ENCODE results near the gene HASPIN.
"Not testable (repeated sequence)": the region's sequence is repeated elsewhere in the genome, so short reads cannot be mapped to it uniquely, and the experiment has no call there.

HASPIN gene

DNA sequence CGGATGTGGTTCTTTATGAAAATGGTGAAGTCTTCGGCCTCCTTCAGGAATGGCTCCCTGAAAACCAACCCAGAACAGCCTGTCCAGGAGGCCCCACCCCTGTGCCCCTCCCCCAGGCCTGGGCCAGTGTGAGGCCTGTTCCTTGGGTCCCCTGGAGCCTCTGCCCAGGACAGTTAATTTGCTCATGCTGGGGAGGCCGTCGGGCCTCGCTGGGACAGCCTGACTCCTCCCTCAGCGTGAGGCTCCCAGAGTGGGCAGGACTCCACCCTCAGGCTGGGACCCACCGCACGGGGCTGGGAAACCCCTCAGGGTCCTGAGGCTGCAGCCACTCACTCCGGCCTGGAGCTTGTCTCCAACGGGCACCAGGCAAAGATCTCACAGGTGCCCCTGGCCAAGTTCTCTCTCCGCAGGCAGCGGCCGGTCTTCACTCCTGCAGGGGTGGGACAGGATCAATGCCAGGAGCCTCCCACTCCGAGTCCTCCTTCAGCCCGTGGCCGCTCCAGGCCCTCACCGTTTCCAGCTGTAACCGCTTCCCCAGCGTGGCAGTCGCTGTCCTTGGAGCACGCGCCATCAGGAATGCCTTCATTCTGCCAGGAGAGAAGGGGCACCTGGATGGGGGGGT, 33.5 kb upstream of the HASPIN start:
- peak overlapping the region; percentile 58 for H3K4me3 Mint-ChIP-seq
- H3K4me1 Mint-ChIP-seq = peaks cover 72% of the 10 kb centered on the region
- peaks cover 40% of the 10 kb centered on the region for H3K36me3 Mint-ChIP-seq
- H3K27me3 Mint-ChIP-seq = no peaks in the 10 kb centered on the region
- H3K9me3 Mint-ChIP-seq = no peaks in the 10 kb centered on the region
- H3K27ac Mint-ChIP-seq = peak overlapping the region; percentile 81
- no peak for ATAC-seq

DNA sequence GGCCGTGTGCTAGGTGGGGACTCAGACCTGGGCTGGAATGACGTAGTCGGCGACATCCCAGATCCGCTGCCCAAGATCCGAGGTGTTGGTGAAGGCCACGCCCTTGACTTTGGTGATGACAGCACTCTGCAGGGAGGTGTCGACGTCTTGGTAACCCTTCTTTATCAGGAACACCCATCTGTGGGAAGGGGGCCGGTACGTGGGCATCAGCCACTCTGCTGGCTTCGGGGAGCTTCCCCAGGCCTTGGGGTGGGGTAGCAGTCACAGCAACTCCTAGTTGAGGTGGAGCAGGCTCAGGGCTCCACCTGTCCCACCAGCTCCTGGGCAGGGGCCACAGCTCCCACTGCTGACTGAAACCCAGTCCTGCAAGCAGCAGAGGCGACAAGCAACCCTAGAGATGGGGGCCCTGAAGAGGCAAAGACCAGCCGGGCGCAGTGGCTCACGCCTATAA, 32.1 kb upstream of the HASPIN start:
- Mint-ChIP-seq H3K27me3 (no peaks in the 10 kb centered on the region), H3K27ac (peak overlapping the region; percentile 81), H3K36me3 (peaks cover 38% of the 10 kb centered on the region), H3K4me1 (peaks cover 71% of the 10 kb centered on the region), H3K4me3 (peak overlapping the region; percentile 58), H3K9me3 (no peaks in the 10 kb centered on the region)
- no peak for ATAC-seq

DNA sequence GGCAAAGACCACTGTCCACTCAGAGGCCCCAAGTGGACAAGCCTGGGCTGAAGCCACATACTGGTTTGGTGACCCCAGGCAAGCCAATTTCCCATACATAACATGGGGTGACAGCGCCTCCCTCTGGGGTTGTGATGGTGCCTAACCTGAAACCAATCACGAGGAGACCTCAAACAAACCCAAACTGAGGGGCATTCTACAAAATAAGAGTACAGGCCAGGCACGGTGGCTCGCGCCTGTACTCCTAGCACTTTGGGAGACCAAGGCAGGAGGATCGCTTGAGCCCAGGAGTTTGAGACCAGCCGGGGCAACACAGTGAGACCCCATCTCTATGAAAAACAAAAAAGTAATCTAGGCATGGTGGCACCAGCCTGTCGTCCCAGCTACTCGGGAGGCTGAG, 31.4 kb upstream of the HASPIN start:
- H3K36me3 Mint-ChIP-seq = peaks cover 38% of the 10 kb centered on the region
- peak overlapping the region; percentile 65 for H3K4me3 Mint-ChIP-seq
- H3K27ac Mint-ChIP-seq = peak overlapping the region; percentile 81
- peaks cover 77% of the 10 kb centered on the region for H3K4me1 Mint-ChIP-seq
- H3K9me3 Mint-ChIP-seq = no peaks in the 10 kb centered on the region
- no peaks in the 10 kb centered on the region for H3K27me3 Mint-ChIP-seq
- ATAC-seq = no peak

DNA sequence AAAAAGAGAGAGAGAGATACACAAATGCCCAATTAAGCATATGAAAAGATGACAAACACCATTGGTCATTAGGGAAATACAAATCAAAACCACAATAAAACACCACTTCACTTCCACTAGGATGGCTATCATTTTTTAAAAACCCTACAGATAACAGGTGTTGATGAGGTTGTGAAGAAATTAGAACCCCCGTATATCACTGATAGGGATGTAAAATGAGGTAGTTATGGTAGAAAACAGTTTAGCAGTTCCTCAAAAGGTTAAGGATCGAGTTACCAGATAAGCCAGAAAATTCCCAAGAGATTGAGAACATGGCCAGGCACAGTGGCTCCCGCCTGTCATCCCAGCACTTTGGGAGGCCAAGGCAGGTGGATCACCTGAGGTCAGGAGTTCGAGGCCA, 30.6 kb upstream of the HASPIN start:
- Mint-ChIP-seq H3K36me3 (peaks cover 37% of the 10 kb centered on the region), H3K4me3 (peak overlapping the region; percentile 65), H3K9me3 (peaks cover 3% of the 10 kb centered on the region), H3K27me3 (no peaks in the 10 kb centered on the region), H3K4me1 (peaks cover 79% of the 10 kb centered on the region), H3K27ac (peak overlapping the region; percentile 81)
- no peak for ATAC-seq

DNA sequence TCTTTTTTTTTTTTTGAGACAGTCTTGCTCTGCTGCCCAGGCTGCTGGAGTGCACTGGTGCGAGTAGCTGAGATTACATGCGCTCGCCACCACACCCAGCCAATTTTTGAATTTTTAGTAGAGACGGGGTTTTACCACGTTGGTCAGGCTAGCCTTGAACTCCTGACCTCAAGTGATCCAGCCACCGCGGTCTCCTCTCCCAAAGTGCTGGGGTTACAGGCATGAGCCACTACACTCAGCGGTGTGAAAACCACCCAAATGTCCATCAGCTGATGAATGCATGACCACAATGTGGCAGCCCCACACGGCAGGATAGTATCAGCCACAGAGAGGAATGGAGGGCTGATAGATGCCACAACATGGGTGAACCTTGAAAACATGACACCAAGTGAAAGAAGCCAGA, 29.9 kb upstream of the HASPIN start:
- peak; percentile 76 for ATAC-seq
- peaks cover 3% of the 10 kb centered on the region for H3K9me3 Mint-ChIP-seq
- peaks cover 72% of the 10 kb centered on the region for H3K4me1 Mint-ChIP-seq
- H3K36me3 Mint-ChIP-seq = peaks cover 31% of the 10 kb centered on the region
- peak overlapping the region; percentile 81 for H3K27ac Mint-ChIP-seq
- no peaks in the 10 kb centered on the region for H3K27me3 Mint-ChIP-seq
- peak overlapping the region; percentile 98 for H3K4me3 Mint-ChIP-seq

DNA sequence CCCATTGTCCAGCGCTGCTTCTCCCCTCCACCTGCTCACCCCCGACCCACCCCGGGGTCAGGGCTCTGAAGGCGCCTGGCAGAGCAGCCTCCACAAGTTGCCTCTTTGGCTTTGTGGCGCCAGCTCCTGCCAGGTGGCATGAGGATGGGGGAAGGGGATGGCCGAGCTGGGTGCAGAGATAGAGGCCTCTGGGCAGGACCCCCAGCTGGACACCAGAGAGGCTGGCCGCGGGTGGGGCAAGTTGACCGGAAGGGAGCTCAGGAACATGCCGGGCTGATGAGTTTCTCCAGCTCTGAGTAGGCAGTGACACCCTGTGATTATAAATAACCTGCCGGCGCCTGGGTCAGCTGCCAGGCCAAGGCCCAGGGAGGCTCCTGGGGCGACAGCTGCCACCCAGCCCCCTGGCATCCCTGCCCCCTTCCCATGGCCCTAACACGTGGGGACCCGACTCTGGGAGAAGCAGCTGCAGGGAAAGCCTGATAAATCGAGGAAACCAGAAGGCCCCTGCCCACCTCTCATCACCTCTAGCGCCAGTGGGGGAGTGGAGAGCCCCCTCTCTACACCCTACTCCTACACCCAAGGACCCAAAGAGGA, 28.5 kb upstream of the HASPIN start:
- peaks cover 66% of the 10 kb centered on the region for H3K4me1 Mint-ChIP-seq
- H3K4me3 Mint-ChIP-seq = peak overlapping the region; percentile 98
- H3K36me3 Mint-ChIP-seq = peaks cover 19% of the 10 kb centered on the region
- peaks cover 3% of the 10 kb centered on the region for H3K9me3 Mint-ChIP-seq
- H3K27me3 Mint-ChIP-seq = no peaks in the 10 kb centered on the region
- H3K27ac Mint-ChIP-seq = peak overlapping the region; percentile 81
- ATAC-seq = peak; percentile 13

DNA sequence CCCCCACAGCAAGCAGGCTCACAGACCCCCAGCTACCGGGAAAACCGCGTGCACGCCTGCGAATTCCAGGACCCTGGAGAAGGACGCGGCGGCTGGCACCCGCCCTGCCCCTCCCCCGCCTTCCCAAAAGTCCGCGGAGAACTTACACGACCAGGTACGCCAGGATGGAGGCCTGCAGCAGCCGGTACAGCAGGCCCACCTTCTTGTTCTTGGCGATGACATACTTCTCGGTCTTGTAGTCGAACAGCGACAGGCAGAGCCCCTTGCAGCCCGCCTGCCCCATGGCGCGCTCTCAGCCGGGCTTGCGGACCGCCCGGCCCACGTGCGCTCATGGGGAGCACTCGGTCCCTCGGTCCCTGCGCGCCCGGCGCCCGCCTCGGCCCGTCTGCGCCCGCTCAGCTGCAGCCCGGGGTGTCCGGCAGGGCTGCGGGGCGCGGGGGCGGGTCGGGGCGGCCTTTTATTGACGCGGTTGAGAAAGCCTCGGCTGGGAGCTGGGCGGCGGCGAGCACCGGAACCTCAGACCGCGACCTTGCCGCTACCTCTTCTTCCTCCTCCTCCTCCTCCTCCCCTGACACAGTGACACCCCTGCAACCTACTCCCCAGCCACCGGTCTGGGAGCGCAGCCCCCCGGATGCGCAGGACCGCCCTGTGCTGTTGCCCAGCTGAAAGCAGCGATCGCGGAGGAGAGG, 27.8 kb upstream of the HASPIN start, which contains the start of gene P2RX5:
Gene P2RX5 (minus strand): TSS at position 433 of the 689 bp plus-strand sequence. CDS start 150 bp downstream, at position 283.
- ATAC-seq = peak; percentile 73
- Mint-ChIP-seq H3K27me3 (no peaks in the 10 kb centered on the region), H3K4me1 (peaks cover 64% of the 10 kb centered on the region), H3K4me3 (peak within 1 kb of the TSS; percentile 98), H3K27ac (peak within 1 kb of the TSS; percentile 81), H3K36me3 (peaks cover 13% of the 10 kb centered on the region), H3K9me3 (peaks cover 3% of the 10 kb centered on the region)

DNA sequence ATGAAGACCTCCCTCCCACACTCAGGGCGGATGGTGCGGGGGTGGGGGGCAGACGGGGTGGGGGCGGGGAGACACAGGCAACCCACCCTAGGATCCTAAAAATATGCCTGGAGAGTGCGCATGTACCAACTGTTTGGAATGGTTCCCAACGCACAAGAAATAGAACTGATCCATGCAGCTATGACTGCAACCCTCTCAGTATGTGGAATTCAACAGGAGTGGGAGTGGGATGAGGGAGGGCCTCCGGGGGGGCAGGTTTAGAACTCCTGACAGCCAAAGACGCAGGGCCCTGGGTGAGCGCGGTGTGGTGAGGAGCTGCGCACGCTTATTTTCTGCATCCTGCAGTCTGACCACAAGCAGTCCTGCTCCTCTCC, 26.6 kb upstream of the HASPIN start:
- peaks cover 57% of the 10 kb centered on the region for H3K4me1 Mint-ChIP-seq
- peaks cover 6% of the 10 kb centered on the region for H3K36me3 Mint-ChIP-seq
- ATAC-seq = no peak
- peak overlapping the region; percentile 87 for H3K4me3 Mint-ChIP-seq
- peak overlapping the region; percentile 81 for H3K27ac Mint-ChIP-seq
- H3K9me3 Mint-ChIP-seq = peaks cover 3% of the 10 kb centered on the region
- no peaks in the 10 kb centered on the region for H3K27me3 Mint-ChIP-seq

DNA sequence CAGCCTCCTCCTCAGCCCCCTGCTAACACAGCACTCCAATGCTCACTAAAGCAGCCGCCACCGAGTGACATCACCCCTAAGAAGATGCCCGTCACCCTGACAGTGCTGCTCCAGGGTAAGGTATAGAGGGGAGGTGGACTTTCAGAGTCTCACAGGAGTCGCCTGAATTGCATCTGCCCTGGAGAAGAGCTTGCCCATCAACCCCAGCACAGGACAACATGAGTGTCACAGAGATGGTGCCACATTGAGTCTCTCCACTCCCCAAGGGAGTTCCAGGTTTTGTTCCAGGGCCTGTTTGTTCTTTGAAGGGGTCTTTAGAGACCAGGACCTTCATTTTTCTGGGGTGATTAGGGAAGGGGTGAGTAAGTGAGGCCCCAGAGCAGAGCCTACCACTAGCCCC, 25.6 kb upstream of the HASPIN start:
- H3K4me3 Mint-ChIP-seq = no peak overlapping the region
- ATAC-seq = no peak
- peaks cover 3% of the 10 kb centered on the region for H3K9me3 Mint-ChIP-seq
- peaks cover 14% of the 10 kb centered on the region for H3K36me3 Mint-ChIP-seq
- peaks cover 53% of the 10 kb centered on the region for H3K4me1 Mint-ChIP-seq
- no peaks in the 10 kb centered on the region for H3K27me3 Mint-ChIP-seq
- no peak overlapping the region for H3K27ac Mint-ChIP-seq

DNA sequence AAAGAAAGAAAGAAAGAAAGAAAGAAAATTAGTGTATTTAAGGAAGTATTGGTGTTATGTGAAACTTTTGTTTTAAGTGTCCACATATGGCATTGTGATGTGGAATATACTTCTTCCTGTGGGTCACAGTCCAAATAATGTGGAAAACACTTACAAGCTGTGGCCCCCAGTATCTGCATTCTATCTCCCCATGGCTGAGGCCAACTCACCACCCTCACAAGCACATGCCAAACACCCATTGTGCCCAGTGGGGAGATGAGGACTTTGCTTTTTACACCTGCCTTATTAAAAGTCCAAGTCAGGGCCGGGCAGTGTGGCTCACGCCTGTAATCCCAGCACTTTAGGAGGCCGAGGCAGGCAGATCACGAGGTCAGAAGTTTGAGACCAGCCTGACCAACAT, 23.8 kb upstream of the HASPIN start:
- ATAC-seq = no peak
- Mint-ChIP-seq H3K27ac (peak overlapping the region; percentile 52), H3K4me3 (no peak overlapping the region), H3K4me1 (peaks cover 36% of the 10 kb centered on the region), H3K9me3 (peaks cover 3% of the 10 kb centered on the region), H3K36me3 (peaks cover 9% of the 10 kb centered on the region), H3K27me3 (no peaks in the 10 kb centered on the region)

DNA sequence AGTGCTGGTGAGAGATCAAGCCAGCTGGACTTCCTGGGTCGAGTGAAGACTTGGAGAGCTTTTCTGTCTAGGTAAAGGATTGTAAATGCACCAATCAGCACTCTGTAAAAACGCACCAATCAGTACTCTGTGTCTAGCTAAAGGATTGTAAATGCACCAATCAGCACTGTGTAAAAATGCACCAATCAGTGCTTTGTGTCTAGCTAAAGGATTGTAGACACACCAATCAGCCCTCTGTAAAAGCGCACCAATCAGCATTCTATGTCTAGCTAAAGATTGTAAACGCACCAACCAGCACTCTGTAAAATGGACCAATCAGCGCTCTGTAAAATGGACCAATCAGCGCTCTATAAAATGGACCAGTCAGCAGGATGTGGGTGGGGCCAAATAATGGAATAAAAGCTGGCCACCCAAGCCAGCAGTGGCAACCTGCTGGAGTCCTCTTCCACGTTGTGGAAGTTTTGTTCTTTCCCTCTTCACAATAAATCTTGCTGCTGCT, 21.6 kb upstream of the HASPIN start:
- H3K36me3 Mint-ChIP-seq, H3K4me3 Mint-ChIP-seq, H3K9me3 Mint-ChIP-seq, H3K27ac Mint-ChIP-seq, ATAC-seq, H3K27me3 Mint-ChIP-seq: not testable (repeated sequence)
- peaks cover 34% of the 10 kb centered on the region for H3K4me1 Mint-ChIP-seq

DNA sequence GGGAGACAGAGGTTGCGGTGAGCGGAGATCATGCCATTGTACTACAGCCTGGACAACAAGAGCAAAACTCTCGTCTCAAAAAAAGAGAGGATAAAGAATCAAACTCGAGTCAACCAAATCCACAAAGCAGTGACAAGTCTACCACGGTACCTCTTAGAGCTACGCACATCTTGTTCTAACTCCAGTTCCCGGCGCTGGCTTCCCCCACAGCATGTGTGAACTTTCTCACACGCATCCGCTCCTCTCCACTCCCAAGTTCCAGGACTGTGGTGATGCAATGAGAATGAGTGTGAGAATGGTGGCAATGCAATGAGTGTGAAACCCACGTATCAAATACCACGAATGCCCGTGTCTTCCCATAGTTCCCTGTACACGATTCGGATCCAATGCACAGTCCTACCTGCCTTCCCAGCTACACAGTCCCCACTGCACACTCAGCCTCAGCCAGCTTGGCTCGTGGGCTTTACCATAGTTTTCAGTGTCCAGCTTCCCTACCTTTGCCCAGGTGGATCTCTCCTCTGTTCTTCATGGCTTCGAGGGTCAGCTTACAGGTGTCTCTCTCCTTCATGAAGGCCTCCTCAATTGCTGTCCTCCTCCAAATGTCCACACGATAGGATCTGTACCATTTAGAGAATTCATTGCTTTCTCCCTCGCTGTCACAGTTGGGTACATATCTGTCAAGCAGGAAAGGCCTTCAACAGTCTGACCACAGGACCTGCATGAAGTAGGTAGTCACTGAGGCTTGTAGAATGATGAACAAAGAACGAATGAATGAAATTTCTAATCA, 18.6 kb upstream of the HASPIN start:
- Mint-ChIP-seq H3K9me3 (no peaks in the 10 kb centered on the region), H3K27ac (no peak overlapping the region), H3K36me3 (peaks cover 9% of the 10 kb centered on the region), H3K4me1 (peaks cover 39% of the 10 kb centered on the region), H3K4me3 (no peak overlapping the region), H3K27me3 (no peaks in the 10 kb centered on the region)
- no peak for ATAC-seq

DNA sequence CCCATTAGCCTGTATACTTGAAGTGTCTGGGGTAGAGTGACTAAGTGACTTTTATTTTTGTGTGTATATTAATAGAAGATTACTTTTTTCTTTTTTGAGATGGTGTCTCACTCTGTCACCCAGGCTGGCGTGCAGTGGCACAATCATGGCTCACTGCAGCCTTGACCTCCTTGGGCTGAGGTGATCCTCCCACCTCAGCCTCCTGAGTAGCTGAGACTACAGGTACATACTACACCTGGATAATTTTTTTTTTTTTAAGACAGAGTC, 18.1 kb upstream of the HASPIN start:
- not testable (repeated sequence) for H3K9me3 Mint-ChIP-seq, H3K36me3 Mint-ChIP-seq, H3K27ac Mint-ChIP-seq, ATAC-seq, H3K4me3 Mint-ChIP-seq, H3K27me3 Mint-ChIP-seq
- H3K4me1 Mint-ChIP-seq = peaks cover 39% of the 10 kb centered on the region

DNA sequence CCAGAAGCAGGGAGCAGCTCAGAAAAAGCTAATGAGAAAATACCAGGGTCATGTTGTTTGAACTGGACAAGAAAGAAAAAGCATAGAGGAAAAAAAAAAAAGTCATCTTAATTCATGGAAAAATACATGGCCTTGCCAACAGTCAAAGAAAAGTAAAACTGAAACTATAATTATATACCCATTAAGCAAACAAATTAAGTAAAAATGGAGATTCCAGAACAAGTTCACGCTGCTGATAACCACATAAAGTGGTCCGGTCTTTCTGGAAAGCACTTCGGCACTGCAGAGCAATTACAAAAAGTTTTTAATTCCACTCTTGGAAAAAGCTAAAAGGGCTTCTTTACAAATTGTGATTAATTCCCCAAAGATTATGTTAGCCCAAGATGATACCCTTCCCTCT, 15.3 kb upstream of the HASPIN start:
- Mint-ChIP-seq H3K27ac (peak overlapping the region; percentile 17), H3K36me3 (peaks cover 7% of the 10 kb centered on the region), H3K4me1 (peaks cover 53% of the 10 kb centered on the region), H3K9me3 (no peaks in the 10 kb centered on the region), H3K4me3 (no peak overlapping the region), H3K27me3 (no peaks in the 10 kb centered on the region)
- ATAC-seq = no peak

DNA sequence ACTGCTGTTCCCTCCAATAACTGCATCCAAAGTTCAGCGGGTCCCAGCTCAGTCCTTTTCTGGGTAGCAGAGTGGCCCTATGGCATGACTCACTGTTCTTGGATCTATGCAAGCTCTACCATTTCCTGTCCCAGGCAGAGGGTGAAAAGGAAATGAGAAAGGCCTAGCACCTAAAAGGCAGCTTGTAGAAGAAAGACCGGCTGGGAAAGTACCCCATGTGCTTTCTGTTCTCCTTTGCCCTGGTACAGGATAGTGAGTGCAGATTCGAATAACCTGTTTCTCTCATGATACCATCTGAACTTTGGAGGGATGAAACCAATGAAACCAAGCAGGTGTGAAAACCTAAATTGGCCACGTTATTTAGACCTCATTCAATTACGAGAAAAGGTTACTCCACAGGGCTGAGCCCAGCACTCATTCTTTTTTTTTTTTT, 12.7 kb upstream of the HASPIN start:
- peak; percentile 99 for ATAC-seq
- Mint-ChIP-seq H3K4me3 (peak overlapping the region; percentile 55), H3K4me1 (peaks cover 56% of the 10 kb centered on the region), H3K9me3 (no peaks in the 10 kb centered on the region), H3K36me3 (peaks cover 21% of the 10 kb centered on the region), H3K27ac (peak overlapping the region; percentile 88), H3K27me3 (no peaks in the 10 kb centered on the region)
